ENCODE measurements around the gene MYRIP.
A peak's percentile ranks its signal among the peaks of the same experiment; 100 is the strongest.
"Not testable (repeated sequence)": the region's sequence is repeated elsewhere in the genome, so short reads cannot be mapped to it uniquely, and the experiment has no call there.

The MYRIP gene

GRCh38 chr3:39808467-39809180, 785 bp upstream of the MYRIP start:
- peak; percentile 84 for DNase-seq

GRCh38 chr3:39809995-39810595, 686 bp downstream of the MYRIP start:
- peak; percentile 83 for DNase-seq

GRCh38 chr3:39810647-39811161, 1.3 kb downstream of the MYRIP start:
- DNase-seq, result no peak

DNA sequence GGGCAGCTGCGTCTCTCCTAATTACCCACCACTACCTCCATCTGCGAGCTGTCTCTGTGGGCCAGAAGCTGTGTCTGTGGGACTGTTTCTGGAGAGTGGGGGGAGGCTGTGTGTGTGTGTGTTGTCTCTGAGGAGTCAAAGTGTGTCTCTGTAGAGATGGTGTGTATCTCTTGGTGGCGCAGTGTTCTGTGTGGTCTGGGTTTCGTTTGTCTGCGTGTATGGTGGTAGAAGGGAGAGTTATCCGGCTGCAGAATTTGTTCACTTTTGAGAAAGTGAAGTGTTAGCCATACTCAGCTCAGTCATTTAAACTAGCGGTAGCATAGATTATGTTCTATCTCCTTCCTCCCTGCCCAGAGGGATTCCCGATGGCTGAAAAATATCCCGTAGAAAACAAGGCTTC, 2.2 kb downstream of the MYRIP start:
- no peak for DNase-seq

- DNase-seq, result peak; percentile 19
Observed at GRCh38 chr3:39812537-39812936, 3.1 kb downstream of the MYRIP start.

DNA sequence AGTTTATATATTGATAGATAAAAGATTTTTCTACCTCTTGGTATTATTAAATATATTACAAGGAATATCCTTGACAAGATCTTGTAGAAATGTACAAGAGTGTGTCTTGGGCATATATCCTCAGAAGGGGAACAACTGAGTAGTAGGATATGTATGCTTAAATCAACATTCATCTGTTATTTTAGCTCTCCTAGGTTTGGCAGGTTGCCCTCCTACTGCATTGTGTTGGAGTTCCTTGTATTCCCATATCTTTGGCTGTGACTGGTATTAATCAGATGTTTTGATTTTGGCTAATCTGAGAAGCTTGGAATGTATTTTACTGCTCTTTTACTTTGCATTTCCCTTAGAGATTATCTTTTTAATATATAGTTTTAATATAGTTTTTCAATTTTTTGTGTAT, 4.6 kb downstream of the MYRIP start:
- no peak for DNase-seq

- DNase-seq, result no peak
Observed at GRCh38 chr3:39819899-39820298, 10.5 kb downstream of the MYRIP start.

- DNase-seq, result not testable (repeated sequence)
Observed at GRCh38 chr3:39833764-39834163, 24.4 kb downstream of the MYRIP start.

GRCh38 chr3:39839484-39839883, 30.1 kb downstream of the MYRIP start:
- DNase-seq, result no peak

GRCh38 chr3:39843440-39843839, 34.0 kb downstream of the MYRIP start:
- no peak for DNase-seq

DNA sequence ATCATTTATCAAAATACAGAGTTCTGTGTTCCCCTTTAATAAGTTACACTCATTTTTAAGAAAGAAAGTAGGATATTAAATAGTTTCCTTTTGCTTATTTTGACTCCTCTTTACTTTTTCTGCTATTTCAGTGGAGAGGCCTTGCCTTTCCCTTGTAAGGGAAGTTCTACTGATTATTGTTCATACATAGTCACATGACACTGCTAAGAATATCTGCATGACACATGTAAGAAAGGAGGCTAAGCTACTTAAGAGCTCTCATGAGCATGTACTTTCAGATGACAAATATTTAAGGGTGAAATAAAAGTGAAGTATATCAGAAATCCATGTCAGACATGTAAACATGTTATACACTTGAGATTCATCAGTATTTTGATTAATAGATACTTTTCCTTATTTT, 39.0 kb downstream of the MYRIP start:
- no peak for DNase-seq

GRCh38 chr3:39849992-39850715, 40.7 kb downstream of the MYRIP start:
- no peak for DNase-seq

DNA sequence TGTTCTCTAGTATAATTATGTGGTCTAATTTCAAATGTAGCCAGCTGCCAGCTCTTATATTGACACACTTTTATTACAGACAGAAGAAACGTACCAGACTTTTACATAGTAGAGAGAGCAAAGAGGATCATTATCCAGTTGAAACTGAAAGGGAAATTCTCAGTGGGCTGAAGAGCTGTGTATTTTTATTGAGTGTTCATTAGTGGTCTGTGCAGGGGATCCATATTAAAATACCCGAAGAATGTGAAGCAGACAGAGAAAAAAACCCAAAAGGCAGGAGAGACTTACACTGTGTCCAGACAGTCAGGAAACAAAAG, 41.3 kb downstream of the MYRIP start:
- no peak for DNase-seq

- DNase-seq, result no peak
Observed at GRCh38 chr3:39855517-39855916, 46.1 kb downstream of the MYRIP start.

DNA sequence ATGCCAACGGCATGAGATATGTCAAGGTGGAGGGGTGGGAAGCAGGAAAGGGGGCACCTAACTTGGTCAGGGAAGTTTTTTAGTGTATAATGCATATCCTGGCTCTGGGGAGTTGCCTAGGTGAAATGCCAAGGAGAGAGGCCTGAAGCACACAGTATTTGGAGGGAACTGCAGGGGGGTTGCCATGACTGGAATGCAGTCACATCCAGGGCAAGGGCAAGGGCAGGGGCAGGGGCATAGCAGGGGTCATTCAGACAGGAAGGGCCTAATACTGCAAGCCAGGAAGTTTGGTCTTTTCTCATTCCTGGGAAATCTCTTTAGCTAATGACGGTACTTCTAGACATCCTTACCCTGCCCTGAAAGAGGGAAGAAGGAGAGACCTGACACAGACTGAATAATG, 60.5 kb downstream of the MYRIP start:
- no peak for DNase-seq

DNA sequence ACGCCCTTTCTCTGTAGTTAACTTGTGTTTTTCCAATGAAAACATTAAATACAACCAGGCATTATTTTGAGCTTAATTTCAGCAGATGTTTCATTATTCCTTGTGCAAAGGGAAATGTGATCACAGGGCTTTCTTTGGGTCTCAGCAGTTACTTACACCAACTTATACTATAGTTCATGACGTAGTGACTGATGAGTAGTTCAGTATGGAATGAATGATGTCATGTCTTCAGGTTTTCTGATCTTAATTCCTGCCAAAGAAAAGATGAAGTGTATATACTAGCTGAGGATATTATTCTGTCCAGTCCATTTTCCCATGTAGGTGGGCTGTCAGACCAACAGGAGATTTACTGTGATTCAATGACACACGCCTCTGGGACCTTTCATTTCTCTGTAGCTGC, 61.3 kb downstream of the MYRIP start:
- DNase-seq, result no peak

- DNase-seq, result peak; percentile 33
Observed at GRCh38 chr3:39879581-39879980, 70.2 kb downstream of the MYRIP start.

- DNase-seq, result no peak
Observed at GRCh38 chr3:39882111-39882510, 72.7 kb downstream of the MYRIP start.

DNA sequence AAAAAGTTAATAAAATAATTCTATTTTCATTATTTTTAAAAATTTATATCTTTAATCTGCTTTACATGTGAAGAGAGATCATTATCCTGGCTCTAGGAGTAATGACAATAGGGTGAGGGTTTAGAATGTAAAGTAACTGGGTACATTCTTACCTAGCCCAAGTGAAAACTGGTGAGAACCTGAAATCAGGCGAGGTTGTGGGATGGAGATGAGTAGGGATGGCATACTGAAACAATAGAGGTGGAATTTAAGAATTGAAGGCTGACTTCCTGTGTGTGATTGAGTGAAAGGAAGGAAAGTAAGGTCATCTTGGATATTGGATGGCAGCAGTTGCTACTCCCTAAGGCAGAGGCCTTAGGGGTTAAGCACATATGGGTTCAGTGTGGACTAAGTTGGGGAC, 82.7 kb downstream of the MYRIP start:
- no peak for DNase-seq

DNA sequence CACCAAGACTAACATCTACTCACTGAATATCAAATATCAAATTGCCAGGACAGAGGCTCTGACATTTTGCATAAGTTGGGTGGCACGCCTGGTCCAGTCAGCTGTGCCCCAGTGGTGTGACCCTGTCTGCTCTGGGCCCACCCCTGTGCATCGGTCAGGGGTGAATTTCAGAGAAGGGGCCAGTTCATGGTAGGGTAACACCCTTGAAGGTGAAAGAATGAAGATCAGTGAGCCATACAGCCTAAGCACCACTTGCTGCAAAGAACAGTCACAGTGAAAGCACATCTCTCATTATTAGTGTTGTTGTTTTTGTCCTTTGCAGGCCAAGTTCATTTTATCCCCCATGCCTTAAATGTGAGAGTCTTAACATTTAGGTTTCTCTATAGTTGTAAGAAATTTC, 86.8 kb downstream of the MYRIP start:
- no peak for DNase-seq

DNA sequence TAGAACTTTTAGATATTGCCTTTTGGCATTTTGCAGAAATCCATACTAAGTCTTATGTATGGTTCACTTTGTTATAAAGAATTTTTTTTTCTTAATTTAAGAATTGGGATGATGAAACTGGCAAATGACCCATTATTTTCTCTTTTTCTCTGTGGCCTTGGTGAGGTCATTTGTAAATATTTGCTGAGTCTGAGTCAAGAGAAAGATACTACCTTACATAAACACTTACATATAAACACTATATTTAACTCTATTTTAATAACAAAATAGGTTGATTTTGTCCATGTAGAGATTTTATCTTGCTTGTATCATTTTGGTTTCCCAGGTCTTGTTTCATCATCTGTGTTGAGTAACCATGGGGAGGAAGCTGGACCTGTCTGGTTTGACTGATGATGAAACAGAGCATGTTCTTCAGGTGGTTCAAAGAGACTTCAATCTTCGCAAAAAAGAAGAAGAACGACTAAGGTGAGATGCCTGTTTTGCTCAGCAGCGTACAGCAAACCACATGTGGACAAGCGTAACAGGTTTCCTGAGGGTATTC, 91.1 kb downstream of the MYRIP start:
- no peak for DNase-seq

DNA sequence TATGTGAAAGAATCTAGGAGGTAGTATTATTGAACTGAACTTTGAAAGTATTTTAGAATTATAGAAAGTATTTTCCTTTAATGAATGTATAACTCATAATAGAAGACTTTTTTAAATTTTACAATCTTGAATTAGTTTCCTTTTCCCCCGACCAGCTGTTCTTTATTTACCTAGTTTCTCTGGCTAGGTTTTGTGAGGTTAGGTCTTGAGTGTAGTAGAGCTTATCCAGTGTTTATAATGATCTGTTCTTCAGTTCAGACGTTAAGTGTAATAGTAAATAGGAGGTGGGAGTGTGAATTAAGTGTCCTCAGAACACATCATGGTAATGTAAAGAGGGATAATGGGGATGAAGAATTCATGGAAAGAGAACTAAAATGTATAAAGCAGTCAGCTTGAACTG, 93.8 kb downstream of the MYRIP start:
- DNase-seq, result no peak

GRCh38 chr3:39905788-39906187, 96.4 kb downstream of the MYRIP start:
- DNase-seq, result no peak

DNA sequence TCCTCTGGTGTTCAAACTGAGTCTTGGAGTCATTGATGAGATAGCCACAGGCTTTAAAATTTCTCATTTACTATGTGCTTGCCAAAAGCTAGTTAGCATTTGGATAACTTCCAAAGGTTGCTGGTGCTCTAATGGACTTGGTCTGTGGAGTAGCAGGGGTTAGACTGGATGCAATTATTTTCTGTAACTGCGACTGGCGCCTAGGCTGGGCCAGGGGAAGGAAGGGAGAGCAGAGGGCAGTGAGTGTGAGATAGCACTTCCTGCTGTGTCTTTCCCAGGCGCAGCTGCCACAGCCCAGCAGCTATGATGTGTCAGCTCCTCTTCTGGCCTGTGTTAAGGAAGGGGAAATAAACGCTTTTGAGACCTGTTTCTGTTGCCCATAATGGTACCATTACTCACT, 98.6 kb downstream of the MYRIP start:
- peak; percentile 21 for DNase-seq
